NCI-H1436 treated with DMSO at 0.1 percent for 48 hours (cell line): Measurements from ENCODE around the gene NEU2.
"Not testable (repeated sequence)": the region's sequence is repeated elsewhere in the genome, so short reads cannot be mapped to it uniquely, and the experiment has no call there.

ENCODE experiments used
- DNase-seq: peaks from one replicate; lab custom pipeline; 2025; lab: John Stamatoyannopoulos, UW

Gene NEU2

DNA sequence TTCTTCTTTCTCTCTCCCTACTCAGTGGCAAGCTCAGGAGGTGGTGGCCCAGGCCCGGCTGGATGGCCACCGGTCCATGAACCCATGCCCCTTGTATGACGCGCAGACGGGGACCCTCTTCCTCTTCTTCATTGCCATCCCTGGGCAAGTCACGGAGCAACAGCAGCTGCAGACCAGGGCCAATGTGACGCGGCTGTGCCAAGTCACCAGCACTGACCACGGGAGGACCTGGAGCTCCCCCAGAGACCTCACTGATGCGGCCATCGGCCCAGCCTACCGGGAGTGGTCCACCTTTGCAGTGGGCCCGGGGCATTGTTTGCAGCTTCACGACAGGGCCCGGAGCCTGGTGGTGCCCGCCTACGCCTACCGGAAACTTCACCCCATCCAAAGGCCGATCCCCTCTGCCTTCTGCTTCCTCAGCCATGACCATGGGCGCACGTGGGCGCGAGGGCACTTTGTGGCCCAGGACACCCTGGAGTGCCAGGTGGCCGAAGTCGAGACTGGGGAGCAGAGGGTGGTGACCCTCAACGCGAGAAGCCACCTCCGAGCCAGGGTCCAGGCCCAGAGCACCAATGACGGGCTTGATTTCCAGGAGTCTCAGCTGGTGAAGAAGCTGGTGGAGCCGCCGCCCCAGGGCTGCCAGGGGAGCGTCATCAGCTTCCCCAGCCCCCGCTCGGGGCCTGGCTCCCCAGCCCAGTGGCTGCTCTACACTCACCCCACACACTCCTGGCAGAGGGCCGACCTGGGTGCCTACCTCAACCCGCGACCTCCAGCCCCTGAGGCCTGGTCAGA is 1.8 kb downstream of the NEU2 start:
- no peak for DNase-seq

DNA sequence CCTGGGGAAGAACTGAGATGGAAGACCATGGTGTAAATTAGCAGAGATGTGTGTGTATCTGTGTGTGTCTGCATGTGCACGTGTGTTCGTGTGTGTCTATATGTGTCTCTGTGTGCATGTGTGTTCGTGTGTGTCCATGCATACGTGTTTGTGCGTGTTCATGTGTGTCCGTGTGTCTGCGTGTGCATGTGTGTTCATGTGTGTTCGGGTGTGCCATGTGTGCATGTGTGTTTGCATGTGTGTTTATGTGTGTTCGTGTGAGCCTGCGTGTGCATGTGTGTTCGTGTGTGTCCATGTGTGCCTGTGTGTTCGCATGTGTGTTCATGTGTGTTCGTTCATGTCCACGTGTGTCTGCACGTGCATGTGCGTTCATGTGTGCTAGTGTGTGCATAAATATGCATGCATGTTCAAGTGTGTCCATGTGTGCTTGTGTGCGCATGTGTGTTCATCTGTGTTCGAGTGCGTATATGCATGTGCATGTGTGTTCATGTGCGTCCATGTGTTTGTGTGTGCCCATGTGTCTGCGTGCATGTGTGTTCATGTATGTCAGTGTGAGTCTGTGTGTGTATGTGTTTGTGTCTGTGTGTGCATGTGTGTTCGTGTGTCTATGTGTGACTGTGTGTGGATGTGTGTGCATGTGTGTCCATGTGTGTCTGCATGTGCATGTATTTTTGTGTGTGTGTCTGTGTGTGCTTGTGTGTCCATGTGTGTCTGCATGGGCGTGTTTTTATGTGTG is 3.1 kb downstream of the NEU2 start:
- DNase-seq: no peak

GRCh38 chr2:233036162-233036838 is 3.8 kb downstream of the NEU2 start:
- DNase-seq: no peak

- no peak for DNase-seq
Observed at GRCh38 chr2:233037078-233037477, 4.6 kb downstream of the NEU2 start.

DNA sequence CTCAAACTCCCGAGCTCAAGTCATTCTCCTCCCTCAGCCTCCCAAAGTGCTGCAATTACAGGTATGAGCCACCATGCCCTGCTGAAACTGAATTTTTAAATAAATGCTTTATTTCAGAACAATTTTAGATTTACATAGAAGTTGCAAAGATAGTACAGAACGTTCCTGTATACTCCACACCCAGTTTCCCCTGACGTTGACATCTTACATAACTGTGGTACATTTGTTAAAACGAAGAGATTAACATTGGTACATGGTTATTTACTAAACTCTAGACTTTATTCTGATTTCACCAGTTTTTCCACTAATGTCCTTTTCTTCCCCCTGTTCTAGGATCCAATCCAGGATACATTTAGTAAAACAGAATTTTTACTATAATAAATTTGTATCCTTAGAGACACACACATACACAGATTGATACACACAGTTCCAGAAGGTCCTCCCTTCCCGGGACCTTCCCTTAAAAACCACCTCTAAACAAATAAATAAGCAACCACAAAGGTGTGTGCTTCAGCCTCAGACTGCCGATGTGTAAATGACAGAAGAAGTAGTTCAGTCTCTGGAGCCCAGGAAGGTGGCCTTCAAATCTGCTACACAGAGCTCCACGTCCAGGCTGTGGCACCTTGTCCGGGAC is 6.9 kb downstream of the NEU2 start:
- no peak for DNase-seq

DNA sequence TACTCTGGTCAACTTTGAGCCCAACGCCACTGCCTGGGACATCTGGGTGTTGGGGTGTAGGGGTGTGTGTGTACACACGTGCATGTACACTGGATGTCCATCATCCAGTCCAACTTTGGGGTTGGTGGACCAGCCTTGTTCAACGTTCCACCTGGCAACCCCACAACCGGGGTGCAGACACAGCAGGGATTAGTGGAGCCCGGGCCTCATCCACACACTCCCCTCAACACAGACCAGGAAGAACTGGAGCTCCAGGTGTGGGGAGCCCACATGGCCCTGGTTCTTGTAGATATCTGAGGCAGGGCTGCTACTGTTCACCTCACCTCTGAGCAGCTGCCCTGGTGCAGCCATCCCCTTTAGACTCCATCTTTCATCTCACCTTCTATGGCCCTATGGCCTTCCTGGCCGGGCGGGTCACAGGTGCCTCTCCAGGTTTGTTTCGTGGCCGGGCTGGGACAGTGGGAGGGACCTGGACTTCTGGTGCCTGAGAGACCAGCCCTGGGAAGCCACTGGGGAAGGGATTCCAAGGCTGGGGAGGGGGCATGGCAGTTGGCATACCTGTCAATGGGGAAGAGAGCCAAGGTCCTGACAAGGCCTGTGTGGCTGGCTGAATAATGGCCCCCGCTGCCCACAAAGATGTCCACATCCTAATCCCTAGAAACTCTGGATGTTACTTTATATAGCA is 7.5 kb downstream of the NEU2 start:
- no peak for DNase-seq

DNA sequence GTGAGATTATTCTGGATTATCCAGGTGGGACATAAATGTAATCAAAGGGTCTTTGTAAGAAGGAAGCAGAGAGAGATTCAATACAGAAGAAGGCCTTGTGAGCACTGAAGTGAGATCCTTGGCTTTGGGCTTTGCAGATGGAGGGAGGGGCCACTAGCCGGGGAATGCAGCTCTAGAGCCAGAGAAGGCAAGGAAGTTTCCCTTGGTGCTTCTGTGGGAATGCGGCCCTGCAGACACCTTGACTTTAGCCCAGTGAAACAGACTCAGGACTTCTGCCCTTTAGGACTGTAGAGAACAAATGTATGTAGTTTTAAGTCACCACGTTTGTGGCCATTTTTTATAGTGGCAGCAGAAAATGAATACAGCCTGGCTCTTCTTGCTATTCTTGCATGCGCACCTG is 8.1 kb downstream of the NEU2 start:
- no peak for DNase-seq

DNA sequence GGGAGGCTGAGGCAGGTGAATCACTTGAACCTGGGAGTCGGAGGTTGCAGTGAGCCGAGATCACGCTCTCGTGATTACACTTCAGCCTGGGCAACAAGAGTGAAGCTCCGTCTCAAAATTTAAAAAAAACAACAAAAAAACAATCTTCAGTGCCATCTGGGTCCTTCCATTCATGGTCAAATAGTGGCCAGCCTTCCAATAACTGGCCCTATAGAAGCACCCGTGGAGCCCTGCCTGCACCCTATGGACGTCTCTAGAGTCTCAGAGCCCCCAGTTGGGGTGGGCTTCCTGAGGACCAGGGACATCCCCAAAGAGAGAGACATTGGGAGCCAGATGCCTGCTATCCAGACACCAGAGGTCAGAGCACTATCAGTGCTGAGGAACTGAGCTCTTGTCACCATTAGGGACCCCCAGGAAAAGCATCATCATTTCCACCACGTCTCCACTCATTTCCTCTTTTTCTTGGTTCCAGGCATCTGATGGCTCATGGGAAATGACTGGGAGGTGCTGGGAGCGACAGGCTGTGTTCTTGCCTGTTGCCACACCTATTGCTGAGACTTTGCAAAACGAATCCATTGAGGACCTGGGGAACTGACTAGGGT is 9.4 kb downstream of the NEU2 start:
- no peak for DNase-seq

DNA sequence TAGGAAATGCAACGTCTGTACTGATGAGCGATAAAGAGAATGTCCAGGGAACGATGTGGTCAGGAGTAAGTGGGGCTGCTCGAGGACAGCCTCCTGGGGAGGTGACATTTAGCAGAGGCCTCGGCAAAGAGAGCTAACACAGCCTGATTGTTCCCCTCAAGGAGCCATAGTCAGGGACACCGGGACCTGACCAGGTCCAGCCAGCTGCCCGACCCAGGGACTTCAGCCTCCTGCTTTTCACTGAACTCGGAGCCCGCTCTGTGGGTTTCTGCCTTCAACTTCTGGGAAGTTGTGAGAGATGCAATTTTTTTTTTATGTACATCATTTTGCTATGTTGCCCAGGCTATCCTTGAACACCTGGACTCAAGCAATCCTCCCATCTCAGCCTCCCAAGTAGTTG is 10.1 kb downstream of the NEU2 start:
- DNase-seq: no peak

GRCh38 chr2:233044974-233045605 is 12.6 kb downstream of the NEU2 start:
- no peak for DNase-seq

GRCh38 chr2:233047206-233047605 is 14.7 kb downstream of the NEU2 start:
- no peak for DNase-seq

DNA sequence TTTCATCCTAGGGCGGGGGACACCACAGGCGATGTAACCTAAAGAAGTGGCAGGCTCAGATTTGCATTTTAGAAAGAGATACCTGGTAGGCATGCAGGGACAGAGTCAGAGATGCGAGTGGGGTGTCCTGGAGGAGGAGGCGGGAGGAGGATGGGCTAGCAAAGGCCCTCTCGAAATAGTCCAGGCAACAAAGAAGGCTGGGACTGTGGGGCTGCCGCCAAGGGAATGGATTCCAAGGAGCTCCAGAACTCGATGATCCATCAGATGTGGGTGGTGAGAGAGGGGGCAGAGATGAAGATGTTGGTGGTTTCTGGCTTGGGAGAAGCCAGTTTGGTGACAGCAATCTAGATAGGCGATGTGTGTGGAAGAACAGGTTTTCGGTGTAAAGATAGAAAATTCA is 15.2 kb downstream of the NEU2 start:
- DNase-seq: no peak

- DNase-seq: no peak
Observed at GRCh38 chr2:233048569-233049193, 16.2 kb downstream of the NEU2 start.

- DNase-seq: no peak
Observed at GRCh38 chr2:233049194-233049761, 16.8 kb downstream of the NEU2 start.

GRCh38 chr2:233051241-233052149 is 19.0 kb downstream of the NEU2 start:
- no peak for DNase-seq

GRCh38 chr2:233052517-233052916 is 20.0 kb downstream of the NEU2 start:
- not testable (repeated sequence) for DNase-seq

DNA sequence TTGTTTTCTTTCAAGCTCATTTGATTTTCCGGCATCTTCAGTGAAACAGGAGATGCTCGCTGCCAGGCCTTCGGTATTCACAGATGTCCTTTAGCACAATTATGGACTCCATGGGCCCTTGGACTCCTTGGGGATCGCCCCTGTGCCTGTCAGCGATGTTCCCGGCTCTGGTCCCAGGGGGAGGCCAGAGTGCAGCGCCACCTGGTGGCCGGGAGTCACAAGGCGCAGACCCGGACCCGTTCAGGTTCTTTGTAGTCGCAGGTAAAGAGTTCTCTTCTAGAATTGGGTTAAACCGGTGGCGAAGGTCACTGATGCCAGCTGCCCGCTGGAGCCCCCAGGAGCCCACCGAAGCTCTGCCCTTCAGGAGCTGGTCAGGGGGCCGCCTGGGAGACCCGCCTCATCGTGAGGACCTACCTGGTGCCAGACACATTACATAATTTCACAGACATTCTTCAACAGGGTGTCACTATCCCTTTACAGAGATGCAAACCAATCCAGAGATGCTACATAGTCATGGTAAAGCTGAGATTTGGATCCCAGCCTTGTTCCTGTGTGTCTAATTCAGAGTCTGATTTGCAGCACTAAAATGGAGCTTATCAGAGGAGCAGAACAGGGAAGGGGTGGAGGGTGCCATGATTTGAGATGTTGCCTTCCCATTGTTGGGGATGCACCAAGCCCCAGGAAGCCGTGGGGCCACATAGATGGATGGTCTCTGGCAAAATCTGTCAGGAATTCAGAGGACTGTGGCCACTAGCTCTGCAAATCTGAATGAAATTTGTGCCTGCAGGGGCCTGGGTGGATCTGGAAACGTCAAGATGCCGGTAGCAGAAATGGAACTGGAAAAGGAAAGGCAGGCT is 21.7 kb downstream of the NEU2 start:
- no peak for DNase-seq

DNA sequence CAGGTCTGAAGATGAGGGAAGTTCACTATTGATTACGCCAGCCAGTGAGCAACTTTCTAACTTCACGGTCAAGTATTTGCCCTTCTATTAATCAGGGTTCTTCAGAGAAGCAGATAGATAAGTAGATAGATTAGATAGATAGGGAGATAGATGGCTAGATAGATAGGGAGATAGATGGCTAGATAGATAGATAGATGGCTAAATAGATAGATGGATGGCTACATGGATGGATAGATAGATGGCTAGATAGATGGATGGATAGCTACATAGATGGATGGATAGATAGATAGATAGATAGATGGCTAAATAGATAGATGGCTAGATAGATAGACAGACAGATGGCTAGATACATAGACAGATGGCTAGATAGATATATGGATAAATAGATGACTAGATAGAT is 22.9 kb downstream of the NEU2 start:
- no peak for DNase-seq
